Measurements from ENCODE around the gene NRAP. TPM values are rescaled to one million over a fixed set of nuclear protein-coding genes. Genes with fewer than 3 reads are reported as not detected.
A peak's percentile ranks its signal among the peaks of the same experiment; 100 is the strongest.

The NRAP gene
- total RNA-seq, 4 donors from 2014 or later, result 0.16 to 12.3 (median 1.1) TPM; not detected in 1

- no peak for TF ChIP-seq CTCF (IDR thresholded peaks at IDR 0.05)
- no peak for TF ChIP-seq EP300 (IDR thresholded peaks at IDR 0.05; ENCODE audit: low read depth)
- TF ChIP-seq POLR2A (IDR thresholded peaks at IDR 0.05), result no peak
- TF ChIP-seq POLR2AphosphoS5 (IDR thresholded peaks at IDR 0.05), result no peak
- WGBS, 2 donors (ENCODE audit: low coverage in 1 of 2), result 72% methylated on average over 2 of the region's 2 CpGs; no CpG with 5 or more reads in 1 of the 2 donors
- peak overlapping the region in 1 of 4 donors; percentile 57 for H3K27ac ChIP-seq
Measured at GRCh38 chr10:113628607-113629153, 35.2 kb downstream of the NRAP start.

GRCh38 chr10:113627836-113628235 is 36.0 kb downstream of the NRAP start:
- intact Hi-C loops (cut with DNase I; ENCODE audit: low total_unique reads) (no loop called here), in situ Hi-C loops (cut with MboI; ENCODE audit: low pct_ligation_motif_present in 1 of 4, low pct_unique_long_range_greater_than_20kb in 1 of 4, low sequenced_read_pairs in 3 of 4) (no loop called here)
- WGBS, 2 donors (ENCODE audit: low coverage in 1 of 2), result 62 to 69% methylated on average over 4 to 6 of the region's 6 CpGs
- peaks cover 0 to 54% (median 22%) of the 10 kb centered on the region in 4 donors for H3K4me1 ChIP-seq
- TF ChIP-seq POLR2AphosphoS5 (IDR thresholded peaks at IDR 0.05), result no peak
- TF ChIP-seq CTCF (IDR thresholded peaks at IDR 0.05), result no peak
- TF ChIP-seq EP300 (IDR thresholded peaks at IDR 0.05; ENCODE audit: low read depth), result no peak
- no peak for TF ChIP-seq POLR2A (IDR thresholded peaks at IDR 0.05)
- no peak overlapping the region for H3K4me3 ChIP-seq
- H3K9me3 ChIP-seq, result no peaks in the 10 kb centered on the region
- no peaks in the 10 kb centered on the region for H3K27me3 ChIP-seq
- DNase-seq, result no peak
- H3K27ac ChIP-seq, result peak overlapping the region in 1 of 4 donors; percentile 57
- H3K36me3 ChIP-seq, result no peaks in the 10 kb centered on the region

More at GRCh38 chr10:113628607-113629153, 35.2 kb downstream of the NRAP start:
- Histone ChIP-seq H3K4me1 (peaks cover 0 to 54% (median 22%) of the 10 kb centered on the region in 4 donors), H3K36me3 (no peaks in the 10 kb centered on the region), H3K27me3 (no peaks in the 10 kb centered on the region), H3K9me3 (no peaks in the 10 kb centered on the region), H3K4me3 (no peak overlapping the region)
- intact Hi-C loops (cut with DNase I; ENCODE audit: low total_unique reads), result no loop called here
- in situ Hi-C loops (cut with MboI; ENCODE audit: low pct_ligation_motif_present in 1 of 4, low pct_unique_long_range_greater_than_20kb in 1 of 4, low sequenced_read_pairs in 3 of 4), result no loop called here
- no peak for DNase-seq

GRCh38 chr10:113626809-113627355 is 37.0 kb downstream of the NRAP start:
- Histone ChIP-seq H3K27ac (no peak overlapping the region), H3K4me3 (no peak overlapping the region), H3K36me3 (no peaks in the 10 kb centered on the region), H3K4me1 (peaks cover 0 to 48% (median 22%) of the 10 kb centered on the region in 4 donors), H3K27me3 (no peaks in the 10 kb centered on the region), H3K9me3 (no peaks in the 10 kb centered on the region)
- DNase-seq, result no peak
- TF ChIP-seq POLR2A (IDR thresholded peaks at IDR 0.05) (no peak), CTCF (IDR thresholded peaks at IDR 0.05) (no peak), EP300 (IDR thresholded peaks at IDR 0.05; ENCODE audit: low read depth) (no peak), POLR2AphosphoS5 (IDR thresholded peaks at IDR 0.05) (no peak)
- in situ Hi-C loops (cut with MboI; ENCODE audit: low pct_ligation_motif_present in 1 of 4, low pct_unique_long_range_greater_than_20kb in 1 of 4, low sequenced_read_pairs in 3 of 4), result no loop called here
- intact Hi-C loops (cut with DNase I; ENCODE audit: low total_unique reads), result no loop called here
- 57 to 69% methylated on average over 2 to 5 of the region's 5 CpGs for WGBS, 2 donors (ENCODE audit: low coverage in 1 of 2)

- H3K4me1 ChIP-seq, result peaks cover 0 to 38% (median 18%) of the 10 kb centered on the region in 4 donors
- H3K27me3 ChIP-seq, result no peaks in the 10 kb centered on the region
- no peak for DNase-seq
- no peak overlapping the region for H3K4me3 ChIP-seq
- no peaks in the 10 kb centered on the region for H3K9me3 ChIP-seq
- no peaks in the 10 kb centered on the region for H3K36me3 ChIP-seq
- H3K27ac ChIP-seq, result peak overlapping the region in 2 of 4 donors; percentile 53 to 54
- in situ Hi-C loops (cut with MboI; ENCODE audit: low pct_ligation_motif_present in 1 of 4, low pct_unique_long_range_greater_than_20kb in 1 of 4, low sequenced_read_pairs in 3 of 4), result no loop called here
- intact Hi-C loops (cut with DNase I; ENCODE audit: low total_unique reads), result no loop called here
- TF ChIP-seq POLR2A (IDR thresholded peaks at IDR 0.05) (no peak), POLR2AphosphoS5 (IDR thresholded peaks at IDR 0.05) (no peak), CTCF (IDR thresholded peaks at IDR 0.05) (no peak), EP300 (IDR thresholded peaks at IDR 0.05; ENCODE audit: low read depth) (no peak)
- 19 to 77% methylated on average over 3 to 10 of the region's 10 CpGs for WGBS, 2 donors (ENCODE audit: low coverage in 1 of 2)
Measured at GRCh38 chr10:113625461-113626186, 38.2 kb downstream of the NRAP start.

Measured in transverse colon (tissue), 4 donors.